ENCODE data around the gene KAT2A.

DNA sequence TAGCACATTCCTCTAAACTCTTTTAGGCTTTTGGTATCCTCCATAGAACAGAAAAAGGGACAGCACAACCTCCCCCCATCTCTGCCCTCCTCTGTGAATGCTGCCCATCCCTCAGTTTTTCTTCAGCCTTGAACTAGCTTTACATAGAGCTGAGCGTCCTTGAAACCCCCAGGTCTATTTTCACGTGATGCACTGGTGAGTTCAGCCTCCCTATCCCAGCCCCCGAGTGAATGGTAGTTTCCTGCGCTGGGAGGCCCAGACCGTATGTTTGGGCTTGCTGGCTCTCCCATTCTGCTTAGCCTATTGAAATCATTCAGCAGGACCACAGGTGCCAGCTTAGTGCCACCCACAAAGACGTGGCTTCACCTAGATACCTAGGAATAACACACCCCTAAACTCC is 45.4 kb downstream of the KAT2A start:
- TF ChIP-seq CEBPB (IDR thresholded peaks at IDR 0.05) (no peak), EGR1 (IDR thresholded peaks at IDR 0.05) (no peak)
